Endothelial cell of umbilical vein (primary cell): Measurements from ENCODE around the gene FMN1. TPM values are rescaled to one million over a fixed set of nuclear protein-coding genes. Genes with fewer than 3 reads are reported as not detected.

Experiments
- BruUV-seq: library from RNA; stranded (reverse); fragments of 400-500 nt; replicated peaks from 2 replicates; lab custom pipeline; 2021; lab: Mats Ljungman, UMichigan
- CTCF ChIA-PET: fragments of 300-600, 350-600 bp; sonication (Branson Sonifier 250); formaldehyde crosslinking; loops from one replicate; lab custom pipeline; 2021; ENCODE audit warnings: antibody characterized with exemption, inconsistent platforms; lab: Charles Lee
- POLR2A ChIA-PET: fragments of 300-600, 350-600 bp; sonication (Branson Sonifier 250); formaldehyde crosslinking; loops from one replicate; lab custom pipeline; 2021; ENCODE audit warnings: antibody characterized with exemption, inconsistent platforms; lab: Charles Lee
- DNase-seq: peaks from one replicate; pipeline ENCODE4 v3.0.0-alpha.2; 2011; ENCODE audit warnings: low read depth, low spot score
- FAIRE-seq: peaks from 2 replicates; lab custom pipeline; 2011; peaks lifted over from hg19 to GRCh38; lab: Jason Lieb, UNC
- H2AFZ ChIP-seq: 2 replicates; pipeline ENCODE4 v1.6.0; 2012; ENCODE audit warnings: low read depth, low read length, control low read depth, inconsistent platforms
- H3K27ac ChIP-seq: 2 replicates; pipeline ENCODE4 v1.5.1; 2011; ENCODE audit warnings: low read depth, mild to moderate bottlenecking, control low read depth, low read length, moderate library complexity; ENCODE audit not compliant: insufficient read depth
- H3K27me3 ChIP-seq, 2 experiments: 2 replicates each; pipeline versions ENCODE4 v1.6.0 to v1.6.1; 2011; ENCODE audit warnings: low read length in 2 of 2, mixed read lengths in 1 of 2; ENCODE audit not compliant: control insufficient read depth in 2 of 2, insufficient read depth in 2 of 2
- H3K36me3 ChIP-seq, 2 experiments: 2 replicates in 1 of 2; 3 replicates in 1 of 2; pipeline ENCODE4 v1.5.1; 2011; ENCODE audit warnings: low read length in 2 of 2, mild to moderate bottlenecking in 1 of 2, moderate library complexity in 1 of 2; ENCODE audit not compliant: control insufficient read depth in 2 of 2, insufficient read depth in 2 of 2; ENCODE audit errors: extremely low read depth in 1 of 2
- H3K4me1 ChIP-seq: 3 replicates; pipeline ENCODE4 v1.5.1; 2011; ENCODE audit warnings: mild to moderate bottlenecking, low read length; ENCODE audit not compliant: control insufficient read depth, insufficient read depth; ENCODE audit errors: extremely low read depth
- H3K4me2 ChIP-seq: 2 replicates; pipeline ENCODE4 v1.6.1; 2011; ENCODE audit warnings: low read length, control low read depth, mixed read lengths; ENCODE audit not compliant: insufficient read depth
- H3K4me3 ChIP-seq, 3 experiments: fragments of 200-600 bp in 1 of 3; sonication (generic), shearing (Covaris generic) in 1 of 3; replicated peaks in 1 of 3; 2 replicates each; pipeline ENCODE4 v1.5.1; 2011 to 2016; ENCODE audit warnings: control low read depth in 3 of 3, low read length in 3 of 3, mild to moderate bottlenecking in 2 of 3, inconsistent platforms in 1 of 3, low read depth in 1 of 3, moderate library complexity in 1 of 3; ENCODE audit not compliant: insufficient read depth in 1 of 3
- H3K79me2 ChIP-seq: 2 replicates; pipeline ENCODE4 v1.6.0; 2012; ENCODE audit warnings: low read length, inconsistent platforms; ENCODE audit not compliant: control insufficient read depth, insufficient read depth
- H3K9ac ChIP-seq: replicated peaks from 2 replicates; pipeline ENCODE3; 2011; ENCODE audit warnings: low read length, control low read depth; ENCODE audit not compliant: insufficient read depth; ENCODE audit errors: extremely low read depth
- H3K9me1 ChIP-seq: replicated peaks from 3 replicates; pipeline ENCODE4 v1.6.0; 2011; ENCODE audit warnings: mild to moderate bottlenecking, low read length; ENCODE audit not compliant: control insufficient read depth, insufficient read depth; ENCODE audit errors: extremely low read depth
- H3K9me3 ChIP-seq: replicated peaks from 2 replicates; pipeline ENCODE4 v1.5.1; 2012; ENCODE audit warnings: low read length, inconsistent platforms; ENCODE audit not compliant: control insufficient read depth, insufficient read depth
- H4K20me1 ChIP-seq: replicated peaks from 2 replicates; pipeline ENCODE3; 2011; ENCODE audit warnings: mild to moderate bottlenecking, low read length; ENCODE audit not compliant: control insufficient read depth, insufficient read depth; ENCODE audit errors: extremely low read depth
- EZH2 ChIP-seq: IDR thresholded peaks from 2 replicates; pipeline ENCODE4 v1.6.1; 2012; ENCODE audit warnings: borderline replicate concordance, low read depth, mild to moderate bottlenecking, moderate library complexity, low read length, inconsistent platforms; ENCODE audit not compliant: severe bottlenecking
- FOS ChIP-seq: IDR thresholded peaks from 2 replicates; pipeline ENCODE4 v1.6.1; 2011; ENCODE audit warnings: mild to moderate bottlenecking, low read length, moderate library complexity, borderline replicate concordance; ENCODE audit not compliant: insufficient read depth
- GATA2 ChIP-seq: IDR thresholded peaks from 2 replicates; pipeline ENCODE4 v1.7.0; 2011; ENCODE audit warnings: low read depth, mild to moderate bottlenecking, moderate library complexity, mixed read lengths, low read length; ENCODE audit not compliant: insufficient read length, insufficient read depth
- JUN ChIP-seq: IDR thresholded peaks from 2 replicates; pipeline ENCODE4 v1.6.1; 2011; ENCODE audit warnings: borderline replicate concordance, low read depth; ENCODE audit not compliant: insufficient read length, insufficient read depth
- POLR2A ChIP-seq: IDR thresholded peaks from 2 replicates; pipeline ENCODE4 v1.6.1; 2012; ENCODE audit warnings: low read depth, mild to moderate bottlenecking, control low read depth, low read length
- POLR2AphosphoS5 ChIP-seq: IDR thresholded peaks from 2 replicates; pipeline ENCODE4 v1.6.1; 2012; ENCODE audit warnings: low read depth, mild to moderate bottlenecking, control low read depth, low read length, moderate library complexity; ENCODE audit not compliant: insufficient read depth
- dilution Hi-C: fragments of 300-500 bp; cut with MboI; formaldehyde crosslinking; loops from one replicate; pipeline ENCODE4 v1.15.0; 2019; ENCODE audit warnings: low sequenced_read_pairs; ENCODE audit not compliant: extremely low pct_ligation_motif_present
- intact Hi-C: fragments of 100-400 bp; cut with micrococcal nuclease; formaldehyde crosslinking; loops from one replicate; pipeline ENCODE4 v1.10.0; 2022
- polyA plus RNA-seq, 4 experiments: library from polyadenylated mRNA; depleted of rRNA in 3 of 4; stranded (reverse) in 3 of 4; unstranded in 1 of 4; fragments of >200 nt; gene quantifications; 2 replicates each; pipeline versions ENCODE4 v1.2.1 to v1.2.3, GENCODE V29; 2011 to 2012; ENCODE audit warnings: missing spikeins in 1 of 4
- total RNA-seq: library from RNA; stranded (reverse); gene quantifications from 2 replicates; pipeline ENCODE4 v1.2.3, GENCODE V29; 2021
- TF ChIP-seq, protein P1 (sequence below), 2 donors: IDR thresholded peaks; 1 replicate in 1 of 2; 2 replicates in 1 of 2; pipeline ENCODE4 v1.5.1; 2011; ENCODE audit warnings: low read length in 2 of 2, mild to moderate bottlenecking in 2 of 2, moderate library complexity in 2 of 2, control low read depth in 1 of 2, inconsistent platforms in 1 of 2, low read depth in 1 of 2; ENCODE audit not compliant: insufficient read depth in 1 of 2; ENCODE audit errors: extremely low read depth in 1 of 2

FMN1 gene
- total and polyA plus RNA-seq, 2 donors (not counting 3 experiments of a cell fraction or from before 2014, with no cell fraction given): 0.01 to 0.29 TPM

DNA sequence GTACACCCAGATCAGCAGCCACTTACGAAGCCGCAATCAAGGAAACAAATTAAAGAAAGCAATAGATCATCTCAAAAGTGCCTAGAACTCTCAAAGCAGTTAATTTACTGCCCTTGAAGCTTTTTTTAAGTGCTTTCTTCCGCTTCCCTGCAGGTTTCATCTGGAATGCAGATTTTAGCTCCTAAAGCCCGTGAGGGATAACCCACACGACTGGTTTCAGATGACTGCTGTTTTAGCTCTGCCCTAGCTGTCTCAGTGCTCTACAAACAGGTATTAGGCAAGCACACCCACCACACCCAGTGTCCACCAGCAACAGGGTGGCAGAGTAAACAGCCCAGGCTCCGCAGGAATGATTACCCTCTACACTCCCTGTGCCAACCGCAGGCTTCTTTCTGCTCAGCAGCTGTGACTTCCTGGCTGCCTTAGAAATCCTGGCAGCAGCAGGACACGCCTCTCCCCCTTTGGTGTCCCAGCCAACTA lies 126.0 kb downstream of the FMN1 start:
- POLR2A ChIA-PET: no interaction called here
- Histone ChIP-seq H3K27me3 (peaks cover 3% of the 10 kb centered on the region in 2 experiments), H3K4me1 (peaks cover 4% of the 10 kb centered on the region), H3K9me1 (no peaks in the 10 kb centered on the region), H3K36me3 (no peaks in the 10 kb centered on the region), H3K9ac (no peak overlapping the region), H2AFZ (no peak overlapping the region), H3K27ac (no peak overlapping the region), H4K20me1 (no peaks in the 10 kb centered on the region), H3K4me3 (no peak overlapping the region), H3K4me2 (no peak overlapping the region), H3K9me3 (no peaks in the 10 kb centered on the region), H3K79me2 (no peaks in the 10 kb centered on the region)
- BruUV-seq: no TSS peak
- DNase-seq (no peak), FAIRE-seq (no peak)
- CTCF ChIA-PET: interaction anchor here (1.7 kb wide), 1 partner anchor 18 kb away, joined by 8 read pairs; no protein-coding TSS in a partner anchor
- dilution Hi-C loops (no loop called here), intact Hi-C loops (loop anchor here (2.0 to 5.0 kb wide), 2 partner anchors 20 to 46 kb away; no protein-coding TSS in a partner anchor)
- TF ChIP-seq, protein P1, sequence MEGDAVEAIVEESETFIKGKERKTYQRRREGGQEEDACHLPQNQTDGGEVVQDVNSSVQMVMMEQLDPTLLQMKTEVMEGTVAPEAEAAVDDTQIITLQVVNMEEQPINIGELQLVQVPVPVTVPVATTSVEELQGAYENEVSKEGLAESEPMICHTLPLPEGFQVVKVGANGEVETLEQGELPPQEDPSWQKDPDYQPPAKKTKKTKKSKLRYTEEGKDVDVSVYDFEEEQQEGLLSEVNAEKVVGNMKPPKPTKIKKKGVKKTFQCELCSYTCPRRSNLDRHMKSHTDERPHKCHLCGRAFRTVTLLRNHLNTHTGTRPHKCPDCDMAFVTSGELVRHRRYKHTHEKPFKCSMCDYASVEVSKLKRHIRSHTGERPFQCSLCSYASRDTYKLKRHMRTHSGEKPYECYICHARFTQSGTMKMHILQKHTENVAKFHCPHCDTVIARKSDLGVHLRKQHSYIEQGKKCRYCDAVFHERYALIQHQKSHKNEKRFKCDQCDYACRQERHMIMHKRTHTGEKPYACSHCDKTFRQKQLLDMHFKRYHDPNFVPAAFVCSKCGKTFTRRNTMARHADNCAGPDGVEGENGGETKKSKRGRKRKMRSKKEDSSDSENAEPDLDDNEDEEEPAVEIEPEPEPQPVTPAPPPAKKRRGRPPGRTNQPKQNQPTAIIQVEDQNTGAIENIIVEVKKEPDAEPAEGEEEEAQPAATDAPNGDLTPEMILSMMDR (IDR thresholded peaks at IDR 0.05; ENCODE audit: extremely low read depth in 1 of 2, insufficient read depth in 1 of 2, low read depth in 1 of 2, low read length in 2 of 2): no peak
- no peak for TF ChIP-seq EZH2
- TF ChIP-seq JUN: no peak
- TF ChIP-seq POLR2A: no peak
- TF ChIP-seq POLR2AphosphoS5: no peak
- TF ChIP-seq FOS: no peak
- no peak for TF ChIP-seq GATA2
